Body of pancreas (tissue), 4 donors: Measurements from ENCODE around the gene TTC28.

Experiments
- POLR2A ChIP-seq, 3 donors: fragments of 450-650 bp; IDR thresholded peaks; one replicate each; pipeline ENCODE4 v1.6.1; 2016; ENCODE audit warnings: antibody characterized with exemption in 3 of 3, mild to moderate bottlenecking in 2 of 3
- TF ChIP-seq, protein P1 (sequence below), 7 experiments: fragments of 450-650 bp in 4 of 7; fragments of 200-600 bp in 3 of 7; sonication (generic) in 3 of 7; IDR thresholded peaks; one replicate each; pipeline ENCODE4 v1.5.1; 2016 to 2019; ENCODE audit warnings: antibody characterized with exemption in 7 of 7

DNA sequence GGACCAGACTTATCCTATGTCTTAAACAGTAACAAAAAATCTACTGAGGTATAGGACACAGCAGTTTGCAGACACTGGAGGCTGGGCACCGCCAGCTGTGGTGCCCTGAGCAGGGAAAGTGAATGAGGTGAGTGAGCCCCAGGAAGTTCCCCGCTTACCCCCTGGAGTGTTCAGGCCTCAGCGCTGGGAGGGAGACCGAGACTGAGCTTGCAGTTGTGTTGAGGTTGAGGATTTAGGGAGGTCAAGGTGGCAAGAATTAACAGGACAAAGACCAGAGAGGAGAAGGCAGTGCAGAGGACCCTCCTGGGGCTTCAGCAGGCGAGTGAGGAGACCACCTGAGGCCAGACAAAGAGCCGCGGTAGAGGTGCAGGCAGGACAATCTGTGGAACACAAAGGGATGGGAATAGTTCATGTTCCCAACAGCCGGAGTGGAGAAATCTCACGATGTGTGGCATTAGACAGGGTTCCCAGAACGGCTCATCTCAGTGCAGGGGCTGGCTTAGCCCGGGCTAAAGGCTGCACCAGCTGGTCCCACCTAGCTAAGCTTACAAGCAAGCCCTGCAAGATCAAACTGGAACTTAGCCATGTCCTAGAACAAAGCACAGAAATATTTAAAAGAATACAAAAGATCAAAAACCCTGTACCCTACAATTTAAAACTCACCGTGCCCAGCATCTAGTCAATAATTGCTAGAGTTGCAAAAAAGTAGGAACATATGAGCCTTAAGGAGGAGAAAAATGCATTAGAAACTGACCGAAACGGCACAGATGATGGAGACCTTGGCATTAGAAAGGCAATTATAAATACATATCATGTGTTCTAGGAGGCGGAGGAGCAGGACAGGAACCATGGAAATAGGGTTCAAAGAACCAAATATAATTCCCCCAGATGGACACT, 713.2 kb downstream of the TTC28 start:
- TF ChIP-seq, protein P1, sequence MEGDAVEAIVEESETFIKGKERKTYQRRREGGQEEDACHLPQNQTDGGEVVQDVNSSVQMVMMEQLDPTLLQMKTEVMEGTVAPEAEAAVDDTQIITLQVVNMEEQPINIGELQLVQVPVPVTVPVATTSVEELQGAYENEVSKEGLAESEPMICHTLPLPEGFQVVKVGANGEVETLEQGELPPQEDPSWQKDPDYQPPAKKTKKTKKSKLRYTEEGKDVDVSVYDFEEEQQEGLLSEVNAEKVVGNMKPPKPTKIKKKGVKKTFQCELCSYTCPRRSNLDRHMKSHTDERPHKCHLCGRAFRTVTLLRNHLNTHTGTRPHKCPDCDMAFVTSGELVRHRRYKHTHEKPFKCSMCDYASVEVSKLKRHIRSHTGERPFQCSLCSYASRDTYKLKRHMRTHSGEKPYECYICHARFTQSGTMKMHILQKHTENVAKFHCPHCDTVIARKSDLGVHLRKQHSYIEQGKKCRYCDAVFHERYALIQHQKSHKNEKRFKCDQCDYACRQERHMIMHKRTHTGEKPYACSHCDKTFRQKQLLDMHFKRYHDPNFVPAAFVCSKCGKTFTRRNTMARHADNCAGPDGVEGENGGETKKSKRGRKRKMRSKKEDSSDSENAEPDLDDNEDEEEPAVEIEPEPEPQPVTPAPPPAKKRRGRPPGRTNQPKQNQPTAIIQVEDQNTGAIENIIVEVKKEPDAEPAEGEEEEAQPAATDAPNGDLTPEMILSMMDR (IDR thresholded peaks at IDR 0.05), result no peak
- TF ChIP-seq POLR2A (IDR thresholded peaks at IDR 0.05), result no peak
